GM12874 (cell line): ENCODE results near the gene OTUD7B.
A peak's percentile ranks its signal among the peaks of the same experiment; 100 is the strongest.

Source experiments
- CTCF ChIP-seq: IDR thresholded peaks from 2 replicates; pipeline ENCODE4 v1.5.1; 2011; ENCODE audit warnings: low read depth, mild to moderate bottlenecking, control low read depth, low read length, moderate library complexity; ENCODE audit not compliant: insufficient read depth

Gene OTUD7B

GRCh38 chr1:149965440-149965839, 45.1 kb downstream of the OTUD7B start:
- no peak for TF ChIP-seq CTCF

GRCh38 chr1:149963358-149963757, 47.2 kb downstream of the OTUD7B start:
- TF ChIP-seq CTCF = no peak

- TF ChIP-seq CTCF = no peak
These were observed 47.8 kb downstream of the OTUD7B start for GRCh38 chr1:149962736-149963135.

- peak; percentile 57 for TF ChIP-seq CTCF
These were observed 48.4 kb downstream of the OTUD7B start for GRCh38 chr1:149962039-149962647.

GRCh38 chr1:149949911-149950310, 60.6 kb downstream of the OTUD7B start:
- TF ChIP-seq CTCF = no peak

GRCh38 chr1:149945206-149945605, 65.3 kb downstream of the OTUD7B start:
- TF ChIP-seq CTCF = no peak

- TF ChIP-seq CTCF = no peak
These were observed 67.6 kb downstream of the OTUD7B start for GRCh38 chr1:149942885-149943284.
